Common myeloid progenitor, CD34-positive (primary cell): Measurements from ENCODE around the gene KIAA1217.

Source experiments
- CTCF ChIA-PET: fragments of 350-600 bp; sonication (Branson Sonifier 250); formaldehyde crosslinking; loops from one replicate; lab custom pipeline; 2021; ENCODE audit warnings: antibody characterized with exemption; lab: Charles Lee
- POLR2A ChIA-PET: fragments of 350-600 bp; sonication (Branson Sonifier 250); formaldehyde crosslinking; loops from one replicate; lab custom pipeline; 2021; ENCODE audit warnings: antibody characterized with exemption; lab: Charles Lee
- DNase-seq, 3 donors: peaks; one replicate each; pipeline versions ENCODE4 v3.0.0 to v3.0.0-alpha.2; 2013
- H3K27ac ChIP-seq, 2 experiments: 1 replicate in 1 of 2; 2 replicates in 1 of 2; pipeline ENCODE4 v1.7.0; 2013; ENCODE audit warnings: inconsistent platforms in 2 of 2, low read length in 2 of 2, mild to moderate bottlenecking in 2 of 2, low read depth in 1 of 2, moderate library complexity in 1 of 2; ENCODE audit not compliant: severe bottlenecking in 2 of 2, insufficient read depth in 1 of 2, poor library complexity in 1 of 2
- H3K27me3 ChIP-seq, 5 experiments: replicated peaks in 2 of 5; 1 replicate in 3 of 5; 2 replicates in 2 of 5; pipeline versions ENCODE4 v1.6.1 to v1.7.0; 2013; ENCODE audit warnings: low read length in 4 of 5, mild to moderate bottlenecking in 2 of 5, moderate library complexity in 2 of 5, inconsistent platforms in 1 of 5; ENCODE audit not compliant: insufficient read depth in 5 of 5, control insufficient read depth in 4 of 5
- H3K36me3 ChIP-seq, 4 experiments: 1 replicate in 2 of 4; 2 replicates in 2 of 4; pipeline versions ENCODE4 v1.6.1 to v1.7.0; 2013; ENCODE audit warnings: low read length in 3 of 4, control low read depth in 1 of 4, mild to moderate bottlenecking in 1 of 4; ENCODE audit not compliant: control insufficient read depth in 4 of 4, insufficient read depth in 4 of 4
- H3K4me1 ChIP-seq, 4 experiments: 1 replicate in 3 of 4; 2 replicates in 1 of 4; pipeline versions ENCODE4 v1.6.1 to v1.7.1; 2013; ENCODE audit warnings: low read length in 3 of 4, mild to moderate bottlenecking in 3 of 4, control low read depth in 1 of 4, inconsistent platforms in 1 of 4, moderate library complexity in 1 of 4; ENCODE audit not compliant: control insufficient read depth in 4 of 4, insufficient read depth in 4 of 4; ENCODE audit errors: control extremely low read depth in 1 of 4
- H3K4me3 ChIP-seq, 7 experiments: 1 replicate in 4 of 7; 2 replicates in 3 of 7; pipeline versions ENCODE4 v1.5.1 to v1.7.0; 2013; ENCODE audit warnings: mild to moderate bottlenecking in 7 of 7, low read length in 6 of 7, moderate library complexity in 6 of 7, inconsistent platforms in 2 of 7, low read depth in 2 of 7, control low read depth in 1 of 7; ENCODE audit not compliant: insufficient read depth in 4 of 7, control insufficient read depth in 1 of 7; ENCODE audit errors: extremely low read depth in 1 of 7
- H3K9me3 ChIP-seq, 5 experiments: 1 replicate in 4 of 5; 2 replicates in 1 of 5; pipeline versions ENCODE4 v1.6.1 to v1.7.1; 2013; ENCODE audit warnings: low read length in 4 of 5, mild to moderate bottlenecking in 2 of 5, inconsistent platforms in 1 of 5, low read depth in 1 of 5, moderate library complexity in 1 of 5; ENCODE audit not compliant: control insufficient read depth in 4 of 5, insufficient read depth in 2 of 5; ENCODE audit errors: control extremely low read depth in 1 of 5
- WGBS: methylation state at CpG from one replicate; pipeline ENCODE4 v1.1.5; 2013; ENCODE audit not compliant: insufficient coverage; 5-methylcytosine and 5-hydroxymethylcytosine counted together

KIAA1217 gene

DNA sequence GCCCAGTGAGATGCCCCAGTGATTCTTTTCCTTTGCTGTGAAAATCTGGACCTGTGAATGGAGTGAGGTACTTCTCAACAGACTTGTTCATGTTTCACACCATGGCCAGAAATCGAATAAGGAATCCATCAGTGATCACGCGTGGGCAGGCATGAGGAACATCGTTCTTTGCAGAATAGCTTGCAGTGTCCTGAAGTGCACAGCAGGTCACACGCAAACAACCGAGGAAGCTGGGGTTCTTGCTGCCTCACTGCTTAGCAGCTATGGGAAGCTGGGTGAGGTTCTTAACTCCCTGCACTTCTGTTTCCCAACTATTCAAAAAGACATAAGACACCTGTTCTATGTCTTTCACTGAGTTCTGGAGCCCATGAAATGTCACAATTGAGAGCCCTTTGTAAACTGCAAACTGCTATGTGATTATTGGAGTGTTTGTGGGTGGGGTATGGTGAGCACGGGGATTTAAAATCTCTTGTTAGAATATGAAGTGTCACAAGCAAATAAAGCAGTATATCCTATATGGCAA, 253.4 kb downstream of the KIAA1217 start:
- H3K4me3 ChIP-seq, result no peak overlapping the region
- H3K27ac ChIP-seq, result no peak overlapping the region
- no peaks in the 10 kb centered on the region for H3K9me3 ChIP-seq
- H3K4me1 ChIP-seq, result no peaks in the 10 kb centered on the region
- H3K27me3 ChIP-seq, result no peaks in the 10 kb centered on the region
- no peaks in the 10 kb centered on the region for H3K36me3 ChIP-seq
- ChIA-PET POLR2A (no interaction called here), CTCF (no interaction called here)
- WGBS, result 90% methylated on average over 4 of the region's 7 CpGs
- DNase-seq, result no peak

- Histone ChIP-seq H3K36me3 (no peaks in the 10 kb centered on the region), H3K4me3 (no peak overlapping the region), H3K27me3 (no peaks in the 10 kb centered on the region), H3K27ac (no peak overlapping the region), H3K9me3 (no peaks in the 10 kb centered on the region), H3K4me1 (no peaks in the 10 kb centered on the region)
- 100% methylated on average over 3 of the region's 6 CpGs for WGBS
- POLR2A ChIA-PET, result no interaction called here
- DNase-seq, result no peak
- CTCF ChIA-PET, result no interaction called here
These were observed 254.1 kb downstream of the KIAA1217 start for GRCh38 chr10:24462889-24463552.

GRCh38 chr10:24463611-24464426, 254.9 kb downstream of the KIAA1217 start:
- CTCF ChIA-PET, result no interaction called here
- no peaks in the 10 kb centered on the region for H3K9me3 ChIP-seq
- POLR2A ChIA-PET, result no interaction called here
- H3K4me1 ChIP-seq, result no peaks in the 10 kb centered on the region
- no peak overlapping the region for H3K27ac ChIP-seq
- WGBS, result 86% methylated on average over 6 of the region's 9 CpGs
- no peak overlapping the region for H3K4me3 ChIP-seq
- no peak for DNase-seq
- no peaks in the 10 kb centered on the region for H3K36me3 ChIP-seq
- H3K27me3 ChIP-seq, result no peaks in the 10 kb centered on the region

DNA sequence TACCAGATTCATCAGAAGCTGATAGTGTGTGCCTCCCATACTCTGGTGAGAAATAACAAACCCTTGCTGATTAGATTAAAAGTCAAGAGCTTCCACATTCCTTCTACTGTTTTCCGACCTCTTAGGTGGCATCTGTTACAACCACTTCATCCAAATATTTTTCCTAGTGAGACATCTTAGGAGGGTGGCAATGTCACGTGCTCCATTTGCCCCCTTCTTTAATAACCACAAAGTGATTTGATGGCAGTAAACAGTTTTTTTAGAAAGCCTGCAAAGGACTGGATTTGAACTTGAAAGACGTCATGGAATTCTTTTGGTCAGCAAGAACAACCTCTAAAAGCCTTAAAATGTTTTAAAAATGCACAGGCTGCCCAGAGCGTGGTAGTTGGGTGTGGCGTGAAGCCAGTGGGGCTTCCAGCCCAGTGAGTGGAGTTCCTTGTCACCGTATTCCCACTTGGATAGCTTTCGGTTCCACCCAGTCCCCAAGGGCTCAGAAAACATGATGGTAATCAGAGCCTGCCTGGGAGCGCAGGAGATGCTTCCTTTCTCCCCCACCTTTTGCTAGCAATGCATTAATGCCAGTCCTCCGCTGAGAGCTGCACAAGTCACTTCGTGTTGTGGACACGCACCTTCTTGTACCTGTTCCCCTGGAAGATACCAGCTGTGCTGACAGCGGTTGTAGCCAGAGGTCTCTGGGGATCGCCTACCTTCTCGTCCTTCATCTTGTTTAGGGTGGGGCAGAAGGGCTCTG, 256.4 kb downstream of the KIAA1217 start:
- CTCF ChIA-PET, result no interaction called here
- POLR2A ChIA-PET, result no interaction called here
- WGBS, result 97% methylated on average over 14 of the region's 14 CpGs
- H3K4me1 ChIP-seq, result no peaks in the 10 kb centered on the region
- H3K36me3 ChIP-seq, result no peaks in the 10 kb centered on the region
- no peaks in the 10 kb centered on the region for H3K9me3 ChIP-seq
- peaks cover 0 to 1% (median 0%) of the 10 kb centered on the region in 5 experiments for H3K27me3 ChIP-seq
- H3K4me3 ChIP-seq, result no peak overlapping the region
- H3K27ac ChIP-seq, result no peak overlapping the region
- no peak for DNase-seq

DNA sequence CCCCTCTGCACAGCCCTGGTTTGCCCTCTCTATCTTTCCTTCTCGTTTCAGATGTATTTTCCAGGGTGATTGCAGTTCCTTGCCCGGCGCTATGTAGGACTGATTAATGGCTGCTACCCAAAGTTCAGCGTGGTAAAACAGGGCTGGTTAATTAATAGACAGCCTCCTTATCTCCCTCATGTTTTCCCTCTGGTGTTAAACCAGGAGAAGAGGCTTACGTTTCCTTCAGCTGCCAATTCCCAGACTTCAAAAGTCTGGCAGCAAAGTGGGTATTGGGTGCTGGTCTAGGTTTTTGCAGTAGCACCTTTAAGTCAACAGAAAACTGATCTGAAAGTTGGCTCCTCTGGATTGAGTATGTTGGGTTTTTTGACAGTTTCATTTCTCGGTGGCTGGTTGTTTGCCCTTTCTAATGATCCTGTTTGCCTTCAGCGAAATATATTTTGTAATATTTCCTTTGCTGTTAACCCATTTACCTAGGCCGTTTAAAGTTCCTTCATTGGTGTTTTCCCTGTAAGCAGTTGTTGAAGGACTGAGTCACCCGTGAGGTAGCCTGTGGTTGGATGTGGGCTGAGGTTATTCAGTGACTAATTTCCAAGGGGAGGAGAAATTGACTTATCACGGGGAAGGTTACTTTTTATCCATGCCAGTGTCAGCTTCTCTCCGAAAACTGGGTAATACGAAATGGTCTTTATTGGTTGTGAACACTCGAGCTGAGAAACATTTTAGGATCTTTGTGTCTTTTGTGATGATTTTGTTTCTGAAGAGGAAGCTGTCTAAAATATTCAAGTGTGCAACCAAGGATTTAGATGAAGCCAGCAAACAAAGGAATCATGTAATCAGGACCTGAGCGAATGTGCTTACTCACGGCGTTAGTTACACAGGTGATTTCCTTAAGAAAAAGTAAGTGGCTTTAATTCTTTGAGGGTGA, 257.2 kb downstream of the KIAA1217 start:
- Histone ChIP-seq H3K4me1 (no peaks in the 10 kb centered on the region), H3K36me3 (no peaks in the 10 kb centered on the region), H3K9me3 (no peaks in the 10 kb centered on the region), H3K27me3 (peaks cover 0 to 5% (median 0%) of the 10 kb centered on the region in 5 experiments), H3K4me3 (no peak overlapping the region), H3K27ac (no peak overlapping the region)
- ChIA-PET CTCF (no interaction called here), POLR2A (no interaction called here)
- 89% methylated on average over 14 of the region's 16 CpGs for WGBS
- DNase-seq, result peak in 1 of 3 donors; percentile 3

DNA sequence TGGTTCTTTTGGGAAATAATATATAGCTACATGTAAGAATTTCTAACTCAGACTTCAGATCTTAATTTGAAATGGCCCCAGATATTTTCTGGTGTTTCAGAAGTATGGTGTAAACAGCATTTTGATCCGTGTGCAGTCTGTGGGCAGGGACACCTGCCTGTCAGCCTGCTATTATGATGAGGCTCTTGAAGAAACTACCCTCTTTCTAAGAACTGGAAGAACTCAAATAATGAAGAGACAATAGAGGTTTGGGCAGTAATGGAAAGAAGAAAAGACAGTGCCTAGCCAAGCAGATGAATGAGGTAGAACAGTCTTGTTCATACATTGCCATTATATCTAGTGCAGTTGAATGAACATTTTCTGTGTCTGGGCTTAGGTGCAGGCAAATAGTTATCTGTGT, 258.2 kb downstream of the KIAA1217 start:
- POLR2A ChIA-PET, result interaction anchor here (0.7 kb wide), 1 partner anchor 1165 kb away, joined by 3 read pairs; no protein-coding TSS in a partner anchor
- Histone ChIP-seq H3K27me3 (peaks cover 0 to 5% (median 0%) of the 10 kb centered on the region in 5 experiments), H3K4me3 (no peak overlapping the region), H3K36me3 (no peaks in the 10 kb centered on the region), H3K4me1 (no peaks in the 10 kb centered on the region), H3K27ac (no peak overlapping the region), H3K9me3 (no peaks in the 10 kb centered on the region)
- no peak for DNase-seq
- CTCF ChIA-PET, result no interaction called here
- 89% methylated on average over 1 of the region's 1 CpG for WGBS
